Stimulated activated naive CD8-positive, alpha-beta T cell treated with anti-CD3 and anti-CD28 coated beads, Interleukin-15, Interleukin-2, amounts not matched to agents 100 ng/mL and 50 ng/mL, for 24 hours (primary cell): Measurements from ENCODE around the gene RNF208.

ENCODE experiments used
- H3K27ac Mint-ChIP-seq: one replicate; pipeline ENCODE4 v1.8.0; 2021; ENCODE audit warnings: mild to moderate bottlenecking, mixed read lengths
- H3K27me3 Mint-ChIP-seq: one replicate; pipeline ENCODE4 v1.8.0; 2021; ENCODE audit warnings: mixed read lengths
- H3K36me3 Mint-ChIP-seq: one replicate; pipeline ENCODE4 v1.8.0; 2021; ENCODE audit warnings: low read depth, mixed read lengths
- H3K4me1 Mint-ChIP-seq: one replicate; pipeline ENCODE4 v1.8.0; 2021; ENCODE audit warnings: low read depth, mixed read lengths
- H3K4me3 Mint-ChIP-seq: one replicate; pipeline ENCODE4 v1.8.0; 2021; ENCODE audit warnings: mild to moderate bottlenecking, mixed read lengths
- H3K9me3 Mint-ChIP-seq: one replicate; pipeline ENCODE4 v1.8.0; 2021; ENCODE audit warnings: mixed read lengths

RNF208 gene

GRCh38 chr9:137200311-137201204, 21.5 kb downstream of the RNF208 start, which contains the start of gene TPRN:
TPRN (minus strand) TSS chr9:137200741; CDS start chr9:137200711, 30 bp downstream.
- H3K4me1 Mint-ChIP-seq: peaks cover 36% of the 10 kb centered on the region
- peak within 1 kb of the TSS; percentile 84 for H3K4me3 Mint-ChIP-seq
- no peaks in the 10 kb centered on the region for H3K9me3 Mint-ChIP-seq

GRCh38 chr9:137199411-137200121, 22.5 kb downstream of the RNF208 start:
- no peaks in the 10 kb centered on the region for H3K27me3 Mint-ChIP-seq
- no peaks in the 10 kb centered on the region for H3K36me3 Mint-ChIP-seq
- peaks cover 32% of the 10 kb centered on the region for H3K4me1 Mint-ChIP-seq
- H3K4me3 Mint-ChIP-seq: peak overlapping the region; percentile 74
- peak overlapping the region; percentile 61 for H3K27ac Mint-ChIP-seq
- no peaks in the 10 kb centered on the region for H3K9me3 Mint-ChIP-seq

More at GRCh38 chr9:137200311-137201204, 21.5 kb downstream of the RNF208 start, which contains the start of gene TPRN:
- Mint-ChIP-seq H3K27ac (peak within 1 kb of the TSS; percentile 63), H3K36me3 (no peaks in the 10 kb centered on the region), H3K27me3 (no peaks in the 10 kb centered on the region)

GRCh38 chr9:137198902-137199283, 23.1 kb downstream of the RNF208 start:
- H3K4me1 Mint-ChIP-seq: peaks cover 26% of the 10 kb centered on the region
- no peak overlapping the region for H3K4me3 Mint-ChIP-seq
- no peaks in the 10 kb centered on the region for H3K9me3 Mint-ChIP-seq

GRCh38 chr9:137198051-137198901, 23.8 kb downstream of the RNF208 start:
- no peaks in the 10 kb centered on the region for H3K9me3 Mint-ChIP-seq
- peak overlapping the region; percentile 35 for H3K4me3 Mint-ChIP-seq
- no peak overlapping the region for H3K27ac Mint-ChIP-seq
- H3K27me3 Mint-ChIP-seq: no peaks in the 10 kb centered on the region
- H3K36me3 Mint-ChIP-seq: no peaks in the 10 kb centered on the region
- H3K4me1 Mint-ChIP-seq: peaks cover 20% of the 10 kb centered on the region

More at GRCh38 chr9:137198902-137199283, 23.1 kb downstream of the RNF208 start:
- Mint-ChIP-seq H3K36me3 (no peaks in the 10 kb centered on the region), H3K27ac (no peak overlapping the region), H3K27me3 (no peaks in the 10 kb centered on the region)

- no peaks in the 10 kb centered on the region for H3K9me3 Mint-ChIP-seq
- H3K36me3 Mint-ChIP-seq: no peaks in the 10 kb centered on the region
- no peak overlapping the region for H3K27ac Mint-ChIP-seq
- H3K4me1 Mint-ChIP-seq: peaks cover 11% of the 10 kb centered on the region
- H3K27me3 Mint-ChIP-seq: no peaks in the 10 kb centered on the region
- no peak overlapping the region for H3K4me3 Mint-ChIP-seq
Observed at GRCh38 chr9:137195525-137196220, 26.4 kb downstream of the RNF208 start.

GRCh38 chr9:137194909-137195308, 27.1 kb downstream of the RNF208 start:
- Mint-ChIP-seq H3K27ac (no peak overlapping the region), H3K4me1 (peaks cover 14% of the 10 kb centered on the region), H3K4me3 (no peak overlapping the region), H3K9me3 (no peaks in the 10 kb centered on the region), H3K27me3 (no peaks in the 10 kb centered on the region), H3K36me3 (no peaks in the 10 kb centered on the region)

- H3K9me3 Mint-ChIP-seq: no peaks in the 10 kb centered on the region
- no peaks in the 10 kb centered on the region for H3K27me3 Mint-ChIP-seq
- H3K4me1 Mint-ChIP-seq: peaks cover 16% of the 10 kb centered on the region
- no peak overlapping the region for H3K4me3 Mint-ChIP-seq
- no peak overlapping the region for H3K27ac Mint-ChIP-seq
- no peaks in the 10 kb centered on the region for H3K36me3 Mint-ChIP-seq
Observed at GRCh38 chr9:137194388-137194787, 27.7 kb downstream of the RNF208 start.

GRCh38 chr9:137193771-137194170, 28.3 kb downstream of the RNF208 start:
- Mint-ChIP-seq H3K36me3 (no peaks in the 10 kb centered on the region), H3K27ac (no peak overlapping the region), H3K4me3 (no peak overlapping the region), H3K4me1 (peaks cover 22% of the 10 kb centered on the region), H3K9me3 (no peaks in the 10 kb centered on the region), H3K27me3 (no peaks in the 10 kb centered on the region)

GRCh38 chr9:137192859-137193258, 29.2 kb downstream of the RNF208 start:
- H3K36me3 Mint-ChIP-seq: no peaks in the 10 kb centered on the region
- no peak overlapping the region for H3K27ac Mint-ChIP-seq
- H3K4me3 Mint-ChIP-seq: no peak overlapping the region
- peaks cover 18% of the 10 kb centered on the region for H3K4me1 Mint-ChIP-seq
- H3K9me3 Mint-ChIP-seq: no peaks in the 10 kb centered on the region
- H3K27me3 Mint-ChIP-seq: no peaks in the 10 kb centered on the region

- no peaks in the 10 kb centered on the region for H3K36me3 Mint-ChIP-seq
- H3K4me1 Mint-ChIP-seq: peaks cover 21% of the 10 kb centered on the region
- H3K9me3 Mint-ChIP-seq: no peaks in the 10 kb centered on the region
- no peak overlapping the region for H3K4me3 Mint-ChIP-seq
- H3K27ac Mint-ChIP-seq: no peak overlapping the region
- H3K27me3 Mint-ChIP-seq: no peaks in the 10 kb centered on the region
Observed at GRCh38 chr9:137192448-137192780, 29.6 kb downstream of the RNF208 start.

- H3K36me3 Mint-ChIP-seq: no peaks in the 10 kb centered on the region
- no peak overlapping the region for H3K4me3 Mint-ChIP-seq
- H3K27me3 Mint-ChIP-seq: no peaks in the 10 kb centered on the region
- H3K27ac Mint-ChIP-seq: no peak overlapping the region
- H3K9me3 Mint-ChIP-seq: no peaks in the 10 kb centered on the region
- H3K4me1 Mint-ChIP-seq: peaks cover 27% of the 10 kb centered on the region
Observed at GRCh38 chr9:137191691-137192447, 30.2 kb downstream of the RNF208 start.

- no peak overlapping the region for H3K4me3 Mint-ChIP-seq
- peaks cover 33% of the 10 kb centered on the region for H3K4me1 Mint-ChIP-seq
- no peaks in the 10 kb centered on the region for H3K9me3 Mint-ChIP-seq
- H3K27ac Mint-ChIP-seq: no peak overlapping the region
- no peaks in the 10 kb centered on the region for H3K27me3 Mint-ChIP-seq
- no peaks in the 10 kb centered on the region for H3K36me3 Mint-ChIP-seq
Observed at GRCh38 chr9:137191245-137191644, 30.8 kb downstream of the RNF208 start.

- no peaks in the 10 kb centered on the region for H3K9me3 Mint-ChIP-seq
- H3K27me3 Mint-ChIP-seq: no peaks in the 10 kb centered on the region
- H3K27ac Mint-ChIP-seq: peak overlapping the region; percentile 65
- H3K36me3 Mint-ChIP-seq: peaks cover 2% of the 10 kb centered on the region
- H3K4me3 Mint-ChIP-seq: peak overlapping the region; percentile 95
- H3K4me1 Mint-ChIP-seq: peaks cover 36% of the 10 kb centered on the region
Observed at GRCh38 chr9:137190315-137190856, 31.7 kb downstream of the RNF208 start.
